GM12878 (cell line): Measurements from ENCODE around the gene PSAPL1. TPM values are rescaled to one million over a fixed set of nuclear protein-coding genes. Genes with fewer than 3 reads are reported as not detected.

Experiments
- ATAC-seq: fragments of 200-7000 bp; cut with Tn5 transposase; 3 replicates; pipeline ENCODE4 v1.9.1; 2020; ENCODE audit warnings: mild to moderate bottlenecking, moderate library complexity
- BruUV-seq: library from RNA; stranded (reverse); fragments of 400-500 nt; replicated peaks from 2 replicates; lab custom pipeline; 2021; lab: Mats Ljungman, UMichigan
- CTCF ChIA-PET: fragments of 300-600 bp; sonication (Branson Sonifier 250); formaldehyde crosslinking; extraction: SDS; loops from one replicate; lab custom pipeline; 2021; ENCODE audit warnings: inconsistent platforms; lab: Yijun Ruan, JAX
- POLR2A ChIA-PET: fragments of 350-600 bp; formaldehyde crosslinking; extraction: SDS; loops from one replicate; lab custom pipeline; 2021; ENCODE audit warnings: inconsistent platforms; lab: Charles Lee
- RAD21 ChIA-PET: fragments of 300-600 bp; sonication (Branson Sonifier 250); formaldehyde crosslinking; loops from one replicate; lab custom pipeline; 2023; ENCODE audit warnings: antibody characterized with exemption; ENCODE audit not compliant: unreplicated experiment; lab: Charles Lee
- SMC1A ChIA-PET: fragments of 300-600 bp; sonication (Branson Sonifier 250); formaldehyde crosslinking; loops from one replicate; lab custom pipeline; 2023; ENCODE audit not compliant: unreplicated experiment, uncharacterized antibody; lab: Charles Lee
- DNase-seq: peaks from one replicate; pipeline ENCODE4 v3.0.0-alpha.2; 2011; ENCODE audit warnings: low read depth, low spot score
- FAIRE-seq: peaks from 3 replicates; lab custom pipeline; 2011; peaks lifted over from hg19 to GRCh38; lab: Jason Lieb, UNC
- H2AFZ ChIP-seq: 2 replicates; pipeline ENCODE4 v1.6.0; 2011; ENCODE audit warnings: low read depth, low read length, control low read depth; ENCODE audit not compliant: control insufficient read depth
- H3K27ac ChIP-seq: 2 replicates; pipeline ENCODE4 v1.5.1; 2011; ENCODE audit warnings: control low read depth; ENCODE audit not compliant: control insufficient read depth, insufficient read depth
- H3K27me3 ChIP-seq, 2 experiments: replicated peaks in 1 of 2; 2 replicates each; pipeline versions ENCODE4 v1.6.0 to v1.6.1; 2011; ENCODE audit warnings: low read length in 1 of 2; ENCODE audit not compliant: control insufficient read depth in 2 of 2, insufficient read depth in 2 of 2
- H3K36me3 ChIP-seq, 2 experiments: 2 replicates each; pipeline ENCODE4 v1.5.1; 2011; ENCODE audit warnings: low read length in 1 of 2; ENCODE audit not compliant: control insufficient read depth in 2 of 2, insufficient read depth in 2 of 2
- H3K4me1 ChIP-seq: 2 replicates; pipeline ENCODE4 v1.6.1; 2011; ENCODE audit warnings: mild to moderate bottlenecking, low read length, moderate library complexity, mixed read lengths; ENCODE audit not compliant: control insufficient read depth, insufficient read depth
- H3K4me2 ChIP-seq: 2 replicates; pipeline ENCODE4 v1.6.0; 2011; ENCODE audit warnings: control low read depth; ENCODE audit not compliant: control insufficient read depth, insufficient read depth
- H3K4me3 ChIP-seq: fragments of 200-600 bp; sonication (generic); 2 replicates; pipeline ENCODE4 v1.5.1; 2016
- H3K79me2 ChIP-seq: 2 replicates; pipeline ENCODE4 v1.6.0; 2011; ENCODE audit warnings: low read length; ENCODE audit not compliant: control insufficient read depth, insufficient read depth
- H3K9ac ChIP-seq: 2 replicates; pipeline ENCODE4 v1.8.0; 2011; ENCODE audit warnings: low read length, control low read depth, mixed read lengths; ENCODE audit not compliant: control insufficient read depth, insufficient read depth
- H3K9me3 ChIP-seq: replicated peaks from 3 replicates; pipeline ENCODE4 v1.5.1; 2011; ENCODE audit warnings: mild to moderate bottlenecking, low read length; ENCODE audit not compliant: control insufficient read depth, insufficient read depth
- H4K20me1 ChIP-seq: 2 replicates; pipeline ENCODE4 v1.6.0; 2011; ENCODE audit not compliant: control insufficient read depth, insufficient read depth
- CEBPB ChIP-seq, 2 experiments: fragments of 150-350 bp in 1 of 2; IDR thresholded peaks; 2 replicates each; pipeline ENCODE4 v1.6.1; 2012 to 2014; ENCODE audit warnings: low read depth in 2 of 2, low read length in 2 of 2, borderline replicate concordance in 1 of 2, inconsistent platforms in 1 of 2
- ELK1 ChIP-seq: IDR thresholded peaks from 2 replicates; pipeline ENCODE4 v1.6.1; 2012; ENCODE audit warnings: low read depth, low read length, improper control_type of control experiment
- EZH2 ChIP-seq: IDR thresholded peaks from 2 replicates; pipeline ENCODE4 v1.6.1; 2012; ENCODE audit warnings: low read depth, mild to moderate bottlenecking, control low read depth, inconsistent platforms, low read length, borderline replicate concordance; ENCODE audit not compliant: control insufficient read depth
- GABPA ChIP-seq: IDR thresholded peaks from 2 replicates; pipeline ENCODE4 v1.6.1; 2014; ENCODE audit warnings: antibody characterized with exemption, low read depth, mild to moderate bottlenecking, inconsistent platforms
- PAX5 ChIP-seq: IDR thresholded peaks from 2 replicates; pipeline ENCODE4 v1.6.1; 2011; ENCODE audit warnings: low read depth, low read length, borderline replicate concordance
- TCF7 ChIP-seq: IDR thresholded peaks from 2 replicates; pipeline ENCODE4 v1.6.1; 2014; ENCODE audit warnings: antibody characterized with exemption, borderline replicate concordance
- ZNF592 ChIP-seq: fragments of 450-650 bp; IDR thresholded peaks from 2 replicates; pipeline ENCODE4 v1.6.1; 2017; ENCODE audit warnings: mild to moderate bottlenecking, moderate library complexity
- ZNF622 ChIP-seq: fragments of 450-650 bp; IDR thresholded peaks from 2 replicates; pipeline ENCODE4 v1.6.1; 2017; ENCODE audit warnings: mild to moderate bottlenecking, inconsistent platforms
- WGBS: methylation state at CpG from one replicate; pipeline ENCODE4 v1.1.6; 2016; ENCODE audit warnings: low lambda C conversion rate; ENCODE audit not compliant: insufficient replicate concordance, insufficient coverage; ENCODE audit errors: missing lambda C conversion rate; 5-methylcytosine and 5-hydroxymethylcytosine counted together
- in situ Hi-C: fragments of 300-500 bp; cut with MboI; formaldehyde crosslinking; loops from 9 replicates; pipeline ENCODE4 v1.14.3; 2018; ENCODE audit warnings: mixed read lengths
- intact Hi-C: fragments of 100-400 bp; cut with micrococcal nuclease; formaldehyde crosslinking; loops from one replicate; pipeline ENCODE4 v1.14.2; 2022; ENCODE audit not compliant: unreplicated experiment
- polyA plus RNA-seq, 11 experiments: library from polyadenylated mRNA; depleted of rRNA in 4 of 11; unstranded in 6 of 11; stranded (reverse) in 5 of 11; fragments of >200 nt; fragmentation: Nextera tagmentation in 4 of 11; fragmentation: Illumina TruSeq in 1 of 11; extraction: Ambion mirVana in 4 of 11; extraction: Trizol in 1 of 11; gene quantifications; 1 replicate in 1 of 11; 2 replicates in 10 of 11; pipeline versions ENCODE4 v1.2.1 to v1.2.3, GENCODE V29; 2011 to 2016; ENCODE audit warnings: inconsistent platforms in 2 of 11, missing spikeins in 2 of 11, low read depth in 1 of 11
- total RNA-seq, 4 experiments: library from RNA; depleted of rRNA in 3 of 4; stranded (reverse); fragments of >200 nt in 3 of 4; fragmentation: Illumina TruSeq in 1 of 4; extraction: Trizol in 1 of 4; gene quantifications; 2 replicates each; pipeline versions ENCODE4 v1.2.1 to v1.2.3, GENCODE V29; 2013 to 2021

Gene PSAPL1
- total and polyA plus RNA-seq, 10 of the 15 experiments (the other 5 are each of a cell fraction or from before 2014, with no cell fraction given) = not detected

- Histone ChIP-seq H3K79me2 (no peaks in the 10 kb centered on the region), H3K27me3 (no peaks in the 10 kb centered on the region; a peak in 1 of 4 replicates), H3K9me3 (no peaks in the 10 kb centered on the region; the same call in 2 of the 3 replicates)
- WGBS = 38% methylated on average over 12 of the region's 12 CpGs
- POLR2A ChIA-PET = no interaction called here
- DNase-seq = no peak
- intact Hi-C loops = no loop called here
- RAD21 ChIA-PET = no interaction called here
- TF ChIP-seq GABPA = no peak
- no peak for TF ChIP-seq TCF7
- TF ChIP-seq CEBPB (IDR thresholded peaks at IDR 0.05; ENCODE audit: borderline replicate concordance in 1 of 2, low read depth in 2 of 2, low read length in 2 of 2) = no peak
- no peak for TF ChIP-seq ZNF592
- TF ChIP-seq PAX5 = no peak
- TF ChIP-seq EZH2 = no peak
- TF ChIP-seq ELK1 = no peak
- TF ChIP-seq ZNF622 = no peak
- TF ChIP-seq, all 136 proteins: peak for 0
- no peaks in the 10 kb centered on the region for H3K4me1 ChIP-seq
- H2AFZ ChIP-seq = no peak overlapping the region
- no peak for FAIRE-seq
- H4K20me1 ChIP-seq = no peaks in the 10 kb centered on the region
- H3K27ac ChIP-seq = no peak overlapping the region
- no peak overlapping the region for H3K4me3 ChIP-seq
- BruUV-seq = no TSS peak
- in situ Hi-C loops = no loop called here
- no peak overlapping the region for H3K9ac ChIP-seq
- no peaks in the 10 kb centered on the region for H3K36me3 ChIP-seq
- ChIA-PET SMC1A (no interaction called here), CTCF (no interaction called here)
- no peak overlapping the region for H3K4me2 ChIP-seq
- no peak for ATAC-seq
Measured at GRCh38 chr4:7411896-7412553, 22.7 kb downstream of the PSAPL1 start.
